ENCODE measurements around the gene MYO3B. TPM values are rescaled to one million over a fixed set of nuclear protein-coding genes. Genes with fewer than 3 reads are reported as not detected.

The MYO3B gene
- total RNA-seq, 2 experiments from 2014 or later: not detected

DNA sequence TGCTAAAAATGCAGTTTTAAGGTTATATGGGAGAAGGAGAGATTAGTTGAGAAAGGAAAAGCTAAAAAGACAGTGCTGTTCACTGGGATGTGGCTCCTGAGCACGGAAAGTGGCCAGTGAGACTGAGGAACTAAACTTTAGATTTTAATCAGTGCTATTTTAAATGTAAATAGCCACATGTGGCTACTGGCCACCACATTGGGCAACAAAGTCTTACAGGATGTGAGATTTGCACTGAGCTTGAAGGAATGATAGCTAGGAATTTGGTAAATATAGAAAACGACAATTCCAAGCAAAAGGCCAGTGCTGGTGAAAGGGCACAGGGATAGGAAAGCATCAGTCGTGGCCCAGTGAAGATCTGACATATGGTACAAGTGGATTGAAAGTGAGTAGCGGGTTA, 523.1 kb downstream of the MYO3B start:
- BruUV-seq (replicated peaks): no TSS peak
- H3K9me3 ChIP-seq (ENCODE audit: low read length): no peaks in the 10 kb centered on the region
- no peak for TF ChIP-seq EZH2phosphoT487 (IDR thresholded peaks at IDR 0.05; ENCODE audit: borderline replicate concordance, low read depth, low read length)
- TF ChIP-seq, protein P1, sequence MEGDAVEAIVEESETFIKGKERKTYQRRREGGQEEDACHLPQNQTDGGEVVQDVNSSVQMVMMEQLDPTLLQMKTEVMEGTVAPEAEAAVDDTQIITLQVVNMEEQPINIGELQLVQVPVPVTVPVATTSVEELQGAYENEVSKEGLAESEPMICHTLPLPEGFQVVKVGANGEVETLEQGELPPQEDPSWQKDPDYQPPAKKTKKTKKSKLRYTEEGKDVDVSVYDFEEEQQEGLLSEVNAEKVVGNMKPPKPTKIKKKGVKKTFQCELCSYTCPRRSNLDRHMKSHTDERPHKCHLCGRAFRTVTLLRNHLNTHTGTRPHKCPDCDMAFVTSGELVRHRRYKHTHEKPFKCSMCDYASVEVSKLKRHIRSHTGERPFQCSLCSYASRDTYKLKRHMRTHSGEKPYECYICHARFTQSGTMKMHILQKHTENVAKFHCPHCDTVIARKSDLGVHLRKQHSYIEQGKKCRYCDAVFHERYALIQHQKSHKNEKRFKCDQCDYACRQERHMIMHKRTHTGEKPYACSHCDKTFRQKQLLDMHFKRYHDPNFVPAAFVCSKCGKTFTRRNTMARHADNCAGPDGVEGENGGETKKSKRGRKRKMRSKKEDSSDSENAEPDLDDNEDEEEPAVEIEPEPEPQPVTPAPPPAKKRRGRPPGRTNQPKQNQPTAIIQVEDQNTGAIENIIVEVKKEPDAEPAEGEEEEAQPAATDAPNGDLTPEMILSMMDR (conservative IDR thresholded peaks at IDR 0.05; ENCODE audit: low read length): no peak
- ChIA-PET POLR2A (no interaction called here), CTCF (ENCODE audit: unreplicated experiment) (no interaction called here)
- no peak overlapping the region for H2AFZ ChIP-seq (ENCODE audit: low read length)
- no peak overlapping the region for H3K27ac ChIP-seq (ENCODE audit: low read depth, low read length, poor library complexity, severe bottlenecking)
- H3K4me2 ChIP-seq (ENCODE audit: low read length): no peak overlapping the region
- no peak for DNase-seq (ENCODE audit: low spot score)
- no peaks in the 10 kb centered on the region for H3K79me2 ChIP-seq (ENCODE audit: insufficient read depth, low read depth, low read length)
- no peaks in the 10 kb centered on the region for H3K36me3 ChIP-seq (ENCODE audit: insufficient read depth, low read length)
- H3K4me1 ChIP-seq (ENCODE audit: insufficient read depth, low read length, poor library complexity, severe bottlenecking): no peaks in the 10 kb centered on the region
- no peaks in the 10 kb centered on the region for H3K9me2 ChIP-seq (ENCODE audit: insufficient read depth, low read length)
- intact Hi-C loops (cut with micrococcal nuclease; ENCODE audit: unreplicated experiment): no loop called here
- no peaks in the 10 kb centered on the region for H4K20me1 ChIP-seq (ENCODE audit: insufficient read depth, low read length)
- H3K4me3 ChIP-seq (ENCODE audit: low read depth, low read length, poor library complexity, severe bottlenecking): no peak overlapping the region

DNA sequence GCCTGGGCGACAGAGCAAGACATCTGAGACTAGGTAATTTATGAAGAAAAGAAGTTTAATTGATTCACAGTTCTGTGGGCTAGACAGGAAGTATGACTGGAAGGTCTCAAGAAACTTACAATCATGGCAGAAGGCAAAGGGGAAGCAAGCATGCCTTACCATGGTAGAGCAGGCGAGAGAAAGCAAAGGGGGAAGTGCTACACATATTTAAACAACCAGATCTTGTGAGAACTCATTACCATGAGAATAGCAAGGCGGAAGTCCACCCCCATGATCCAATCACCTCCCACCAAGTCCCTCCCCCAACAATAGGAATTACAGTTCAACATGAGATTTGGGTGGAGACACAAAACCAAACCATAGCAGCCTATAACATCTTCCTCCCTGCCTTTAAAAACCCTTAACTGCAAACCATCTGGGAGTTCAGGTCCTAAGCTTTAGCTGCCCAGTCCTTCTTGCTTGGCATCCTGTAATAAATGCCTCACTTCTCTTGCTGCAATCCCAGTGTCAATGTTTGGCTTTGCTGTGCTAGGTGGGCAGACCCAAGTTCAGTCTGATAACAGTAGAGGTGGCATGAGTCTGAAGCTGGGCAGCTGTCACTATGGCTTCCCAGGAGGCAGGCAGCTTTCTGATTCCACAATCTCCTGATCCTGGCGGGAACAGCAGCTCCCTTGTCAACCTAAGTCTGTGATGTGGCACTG, 526.0 kb downstream of the MYO3B start:
- H3K36me3 ChIP-seq (ENCODE audit: insufficient read depth, low read length): no peaks in the 10 kb centered on the region
- no TSS peak for BruUV-seq (replicated peaks)
- H2AFZ ChIP-seq (ENCODE audit: low read length): no peak overlapping the region
- H3K79me2 ChIP-seq (ENCODE audit: insufficient read depth, low read depth, low read length): no peaks in the 10 kb centered on the region
- H3K4me1 ChIP-seq (ENCODE audit: insufficient read depth, low read length, poor library complexity, severe bottlenecking): no peaks in the 10 kb centered on the region
- DNase-seq (ENCODE audit: low spot score): no peak
- H3K27ac ChIP-seq (ENCODE audit: low read depth, low read length, poor library complexity, severe bottlenecking): no peak overlapping the region
- ChIA-PET POLR2A (interaction anchor here (0.7 kb wide), 3 partner anchors 9 to 525 kb away, joined by 3 to 7 read pairs (median 4); no protein-coding TSS in a partner anchor), CTCF (ENCODE audit: unreplicated experiment) (no interaction called here)
- no peaks in the 10 kb centered on the region for H4K20me1 ChIP-seq (ENCODE audit: insufficient read depth, low read length)
- no peak overlapping the region for H3K4me2 ChIP-seq (ENCODE audit: low read length)
- no peak for TF ChIP-seq EZH2phosphoT487 (IDR thresholded peaks at IDR 0.05; ENCODE audit: borderline replicate concordance, low read depth, low read length)
- TF ChIP-seq, protein P1 (conservative IDR thresholded peaks at IDR 0.05; ENCODE audit: low read length): no peak
- no peaks in the 10 kb centered on the region for H3K9me2 ChIP-seq (ENCODE audit: insufficient read depth, low read length)
- no peak overlapping the region for H3K4me3 ChIP-seq (ENCODE audit: low read depth, low read length, poor library complexity, severe bottlenecking)
- no peaks in the 10 kb centered on the region for H3K9me3 ChIP-seq (ENCODE audit: low read length)
- intact Hi-C loops (cut with micrococcal nuclease; ENCODE audit: unreplicated experiment): no loop called here

Small RNAs within 50 kb of the gene (small RNA-seq; reads per million reads assigned to genes)
- gene RF02271: not detected
